ENCODE results near the gene FGF7. TPM values are rescaled to one million over a fixed set of nuclear protein-coding genes. Genes with fewer than 3 reads are reported as not detected.
"Not testable (repeated sequence)": the region's sequence is repeated elsewhere in the genome, so short reads cannot be mapped to it uniquely, and the experiment has no call there.

FGF7 gene
- not detected for polyA plus RNA-seq (2013, experiment 1 of 2)
- not detected for polyA plus RNA-seq (2013, experiment 2 of 2)

GRCh38 chr15:49423021-49423420, at the start of gene FGF7:
Gene FGF7, plus strand, starts transcription at chr15:49423242. Its CDS starts 1,056 bp downstream, at chr15:49424298.
- Histone ChIP-seq H3K9me3 (ENCODE audit: insufficient read depth, low read depth, low read length) (no peaks in the 10 kb centered on the region), H3K27ac (ENCODE audit: low read depth, low read length) (no peak within 1 kb of the TSS), H3K36me3 (ENCODE audit: insufficient read depth, low read length) (no peaks in the 10 kb centered on the region), H3K4me3 (ENCODE audit: low read length) (no peak within 1 kb of the TSS), H3K4me1 (ENCODE audit: insufficient read depth, low read length) (peaks cover 19% of the 10 kb centered on the region), H3K27me3 (ENCODE audit: insufficient read depth, low read length) (no peaks in the 10 kb centered on the region), H3K9ac (ENCODE audit: low read depth, low read length) (no peak within 1 kb of the TSS)
- WGBS, result 79% methylated on average over 4 of the region's 4 CpGs

GRCh38 chr15:49379996-49380395, 43.0 kb upstream of the FGF7 start:
- peaks cover 23% of the 10 kb centered on the region for H3K4me1 ChIP-seq (ENCODE audit: insufficient read depth, low read length)
- no peaks in the 10 kb centered on the region for H3K9me3 ChIP-seq (ENCODE audit: insufficient read depth, low read depth, low read length)
- no peak overlapping the region for H3K4me3 ChIP-seq (ENCODE audit: low read length)
- H3K9ac ChIP-seq (ENCODE audit: low read depth, low read length), result no peak overlapping the region
- no peaks in the 10 kb centered on the region for H3K27me3 ChIP-seq (ENCODE audit: insufficient read depth, low read length)
- no peaks in the 10 kb centered on the region for H3K36me3 ChIP-seq (ENCODE audit: insufficient read depth, low read length)
- H3K27ac ChIP-seq (ENCODE audit: low read depth, low read length), result no peak overlapping the region
- 96% methylated on average over 4 of the region's 4 CpGs for WGBS

- no peaks in the 10 kb centered on the region for H3K27me3 ChIP-seq (ENCODE audit: insufficient read depth, low read length)
- WGBS, result 77% methylated on average over 5 of the region's 5 CpGs
- no peaks in the 10 kb centered on the region for H3K36me3 ChIP-seq (ENCODE audit: insufficient read depth, low read length)
- no peak overlapping the region for H3K4me3 ChIP-seq (ENCODE audit: low read length)
- H3K27ac ChIP-seq (ENCODE audit: low read depth, low read length), result no peak overlapping the region
- H3K4me1 ChIP-seq (ENCODE audit: insufficient read depth, low read length), result peaks cover 23% of the 10 kb centered on the region
- no peaks in the 10 kb centered on the region for H3K9me3 ChIP-seq (ENCODE audit: insufficient read depth, low read depth, low read length)
- H3K9ac ChIP-seq (ENCODE audit: low read depth, low read length), result no peak overlapping the region
Observed at GRCh38 chr15:49380912-49381311, 42.1 kb upstream of the FGF7 start.

- Histone ChIP-seq H3K4me1 (ENCODE audit: insufficient read depth, low read length) (peaks cover 23% of the 10 kb centered on the region), H3K4me3 (ENCODE audit: low read length) (no peak overlapping the region), H3K27me3 (ENCODE audit: insufficient read depth, low read length) (no peaks in the 10 kb centered on the region), H3K9ac (ENCODE audit: low read depth, low read length) (no peak overlapping the region), H3K27ac (ENCODE audit: low read depth, low read length) (no peak overlapping the region), H3K9me3 (ENCODE audit: insufficient read depth, low read depth, low read length) (no peaks in the 10 kb centered on the region), H3K36me3 (ENCODE audit: insufficient read depth, low read length) (no peaks in the 10 kb centered on the region)
Observed at GRCh38 chr15:49382394-49382793, 40.6 kb upstream of the FGF7 start.

- Histone ChIP-seq H3K4me1 (ENCODE audit: insufficient read depth, low read length) (peaks cover 23% of the 10 kb centered on the region), H3K36me3 (ENCODE audit: insufficient read depth, low read length) (no peaks in the 10 kb centered on the region), H3K27me3 (ENCODE audit: insufficient read depth, low read length) (no peaks in the 10 kb centered on the region), H3K9ac (ENCODE audit: low read depth, low read length) (no peak overlapping the region), H3K9me3 (ENCODE audit: insufficient read depth, low read depth, low read length) (no peaks in the 10 kb centered on the region), H3K27ac (ENCODE audit: low read depth, low read length) (no peak overlapping the region), H3K4me3 (ENCODE audit: low read length) (no peak overlapping the region)
- 95% methylated on average over 1 of the region's 1 CpG for WGBS
Observed at GRCh38 chr15:49383266-49383665, 39.8 kb upstream of the FGF7 start.

GRCh38 chr15:49387471-49387870, 35.6 kb upstream of the FGF7 start:
- 93% methylated on average over 1 of the region's 2 CpGs for WGBS
- H3K4me3 ChIP-seq (ENCODE audit: low read length), result no peak overlapping the region
- H3K9ac ChIP-seq (ENCODE audit: low read depth, low read length), result no peak overlapping the region
- no peaks in the 10 kb centered on the region for H3K9me3 ChIP-seq (ENCODE audit: insufficient read depth, low read depth, low read length)
- H3K4me1 ChIP-seq (ENCODE audit: insufficient read depth, low read length), result peaks cover 15% of the 10 kb centered on the region
- H3K27ac ChIP-seq (ENCODE audit: low read depth, low read length), result no peak overlapping the region
- no peaks in the 10 kb centered on the region for H3K27me3 ChIP-seq (ENCODE audit: insufficient read depth, low read length)
- H3K36me3 ChIP-seq (ENCODE audit: insufficient read depth, low read length), result no peaks in the 10 kb centered on the region

GRCh38 chr15:49402515-49403296, 20.3 kb upstream of the FGF7 start:
- not testable (repeated sequence) for H3K4me1 ChIP-seq (ENCODE audit: insufficient read depth, low read length); H3K27ac ChIP-seq (ENCODE audit: low read depth, low read length); H3K9me3 ChIP-seq (ENCODE audit: insufficient read depth, low read depth, low read length); H3K9ac ChIP-seq (ENCODE audit: low read depth, low read length); H3K27me3 ChIP-seq (ENCODE audit: insufficient read depth, low read length); H3K36me3 ChIP-seq (ENCODE audit: insufficient read depth, low read length); H3K4me3 ChIP-seq (ENCODE audit: low read length)
- WGBS, result 95% methylated on average over 5 of the region's 5 CpGs

- WGBS, result 95% methylated on average over 17 of the region's 17 CpGs
- Histone ChIP-seq H3K9ac (ENCODE audit: low read depth, low read length) (no peak overlapping the region), H3K27ac (ENCODE audit: low read depth, low read length) (no peak overlapping the region)
Observed at GRCh38 chr15:49406352-49407118, 16.5 kb upstream of the FGF7 start.

GRCh38 chr15:49410641-49411040, 12.4 kb upstream of the FGF7 start:
- Histone ChIP-seq H3K4me3 (ENCODE audit: low read length) (no peak overlapping the region), H3K36me3 (ENCODE audit: insufficient read depth, low read length) (no peaks in the 10 kb centered on the region), H3K9me3 (ENCODE audit: insufficient read depth, low read depth, low read length) (no peaks in the 10 kb centered on the region), H3K4me1 (ENCODE audit: insufficient read depth, low read length) (no peaks in the 10 kb centered on the region), H3K27me3 (ENCODE audit: insufficient read depth, low read length) (no peaks in the 10 kb centered on the region), H3K27ac (ENCODE audit: low read depth, low read length) (no peak overlapping the region), H3K9ac (ENCODE audit: low read depth, low read length) (no peak overlapping the region)

More at GRCh38 chr15:49406352-49407118, 16.5 kb upstream of the FGF7 start:
- Histone ChIP-seq H3K4me3 (ENCODE audit: low read length) (no peak overlapping the region), H3K27me3 (ENCODE audit: insufficient read depth, low read length) (no peaks in the 10 kb centered on the region), H3K36me3 (ENCODE audit: insufficient read depth, low read length) (no peaks in the 10 kb centered on the region), H3K9me3 (ENCODE audit: insufficient read depth, low read depth, low read length) (no peaks in the 10 kb centered on the region), H3K4me1 (ENCODE audit: insufficient read depth, low read length) (no peaks in the 10 kb centered on the region)

- Histone ChIP-seq H3K4me3 (ENCODE audit: low read length) (no peak overlapping the region), H3K4me1 (ENCODE audit: insufficient read depth, low read length) (no peaks in the 10 kb centered on the region), H3K27me3 (ENCODE audit: insufficient read depth, low read length) (no peaks in the 10 kb centered on the region)
Observed at GRCh38 chr15:49412797-49413196, 10.2 kb upstream of the FGF7 start.

GRCh38 chr15:49415149-49415548, 7.9 kb upstream of the FGF7 start:
- H3K4me3 ChIP-seq (ENCODE audit: low read length), result no peak overlapping the region
- no peaks in the 10 kb centered on the region for H3K36me3 ChIP-seq (ENCODE audit: insufficient read depth, low read length)
- H3K27ac ChIP-seq (ENCODE audit: low read depth, low read length), result no peak overlapping the region
- no peaks in the 10 kb centered on the region for H3K4me1 ChIP-seq (ENCODE audit: insufficient read depth, low read length)
- H3K27me3 ChIP-seq (ENCODE audit: insufficient read depth, low read length), result no peaks in the 10 kb centered on the region
- no peaks in the 10 kb centered on the region for H3K9me3 ChIP-seq (ENCODE audit: insufficient read depth, low read depth, low read length)
- no peak overlapping the region for H3K9ac ChIP-seq (ENCODE audit: low read depth, low read length)

More at GRCh38 chr15:49412797-49413196, 10.2 kb upstream of the FGF7 start:
- Histone ChIP-seq H3K36me3 (ENCODE audit: insufficient read depth, low read length) (no peaks in the 10 kb centered on the region), H3K27ac (ENCODE audit: low read depth, low read length) (no peak overlapping the region), H3K9me3 (ENCODE audit: insufficient read depth, low read depth, low read length) (no peaks in the 10 kb centered on the region), H3K9ac (ENCODE audit: low read depth, low read length) (no peak overlapping the region)

Data from HUES64 (cell line).